K562 (cell line): ENCODE measurements around the gene PPP4C. TPM values are rescaled to one million over a fixed set of nuclear protein-coding genes. Genes with fewer than 3 reads are reported as not detected.

Experiments used
- CBX2 ChIP-seq: fragments of 200-600 bp; sonication (generic); IDR thresholded peaks from one replicate; pipeline ENCODE4 v1.6.1; 2012; ENCODE audit warnings: mild to moderate bottlenecking, low read length, inconsistent platforms; ENCODE audit not compliant: insufficient read depth, poor library complexity, severe bottlenecking
- CCNT2 ChIP-seq: IDR thresholded peaks from 2 replicates; pipeline ENCODE4 v1.6.1; 2011; ENCODE audit warnings: borderline replicate concordance, low read depth, mild to moderate bottlenecking, moderate library complexity, mixed read lengths, low read length; ENCODE audit not compliant: insufficient read length; ENCODE audit errors: extremely low read depth
- FOS ChIP-seq: IDR thresholded peaks from 3 replicates; pipeline ENCODE4 v1.6.1; 2011; ENCODE audit not compliant: insufficient read length; ENCODE audit errors: extremely low read depth
- FOXP1 ChIP-seq: sonication (generic); formaldehyde crosslinking; IDR thresholded peaks from 2 replicates; pipeline ENCODE4 v1.8.0; 2022; ENCODE audit warnings: mild to moderate bottlenecking, missing genetic modification reagents
- FUS ChIP-seq: fragments of 200-400 bp; formaldehyde crosslinking; optimal IDR thresholded peaks from 2 replicates; pipeline ENCODE3; 2017; ENCODE audit warnings: low read depth, low read length
- HNRNPH1 ChIP-seq: fragments of 200-400 bp; formaldehyde crosslinking; optimal IDR thresholded peaks from 2 replicates; pipeline ENCODE3; 2017; ENCODE audit warnings: low read depth, mild to moderate bottlenecking, low read length, moderate library complexity
- KLF1 ChIP-seq: fragments of 450-650 bp; IDR thresholded peaks from 2 replicates; pipeline ENCODE4 v1.6.1; 2016; ENCODE audit warnings: missing genetic modification characterization, missing compliant biosample characterization
- LEF1 ChIP-seq: fragments of 450-650 bp; IDR thresholded peaks from 2 replicates; pipeline ENCODE4 v1.6.1; 2016; ENCODE audit warnings: mild to moderate bottlenecking
- MYBL2 ChIP-seq, 2 experiments: fragments of 450-650 bp in 1 of 2; sonication (generic) in 1 of 2; formaldehyde crosslinking in 1 of 2; IDR thresholded peaks; 2 replicates each; pipeline versions ENCODE4 v1.6.1 to v1.8.1; 2017 to 2022; ENCODE audit warnings: borderline replicate concordance in 1 of 2, inconsistent platforms in 1 of 2, low read depth in 1 of 2, mild to moderate bottlenecking in 1 of 2, missing genetic modification reagents in 1 of 2, moderate library complexity in 1 of 2
- POLR2G ChIP-seq: fragments of 200-400 bp; formaldehyde crosslinking; IDR thresholded peaks from 2 replicates; pipeline ENCODE4 v1.6.1; 2017; ENCODE audit warnings: low read depth, mild to moderate bottlenecking, antibody characterized with exemption, low read length, moderate library complexity
- PRDM10 ChIP-seq: fragments of 450-650 bp; IDR thresholded peaks from 2 replicates; pipeline ENCODE4 v1.6.1; 2018; ENCODE audit not compliant: partially characterized antibody
- SAFB2 ChIP-seq: fragments of 200-400 bp; formaldehyde crosslinking; IDR thresholded peaks from 2 replicates; pipeline ENCODE4 v1.6.1; 2018; ENCODE audit warnings: borderline replicate concordance, low read length, low read depth, moderate library complexity; ENCODE audit not compliant: severe bottlenecking
- THRA ChIP-seq: fragments of 450-650 bp; IDR thresholded peaks from 2 replicates; pipeline ENCODE4 v1.6.1; 2017; ENCODE audit warnings: mild to moderate bottlenecking, moderate library complexity
- XRCC3 ChIP-seq: fragments of 450-650 bp; IDR thresholded peaks from 2 replicates; pipeline ENCODE4 v1.6.1; 2017; ENCODE audit warnings: mild to moderate bottlenecking, moderate library complexity
- ZNF184 ChIP-seq: sonication (generic); formaldehyde crosslinking; IDR thresholded peaks from 2 replicates; pipeline ENCODE4 v1.5.0; 2020; ENCODE audit warnings: missing genetic modification reagents
- ZNF507 ChIP-seq: conservative IDR thresholded peaks from 2 replicates; pipeline ENCODE4 v1.6.1; 2017; ENCODE audit warnings: missing genetic modification characterization, missing compliant biosample characterization
- ZNF780A ChIP-seq: fragments of 250-450 bp; sonication (Bioruptor Pico); IDR thresholded peaks from 2 replicates; pipeline ENCODE4 v1.5.0; 2021; ENCODE audit warnings: mild to moderate bottlenecking
- ZNF830 ChIP-seq: fragments of 250-450 bp; sonication (Bioruptor Pico); IDR thresholded peaks from 2 replicates; pipeline ENCODE4 v1.5.0; 2021; ENCODE audit warnings: mild to moderate bottlenecking
- polyA plus RNA-seq, 8 experiments: library from polyadenylated mRNA; depleted of rRNA in 4 of 8; stranded (reverse) in 5 of 8; unstranded in 3 of 8; fragments of >200 nt; fragmentation: Nextera tagmentation in 2 of 8; fragmentation: Illumina TruSeq in 1 of 8; extraction: Ambion mirVana in 2 of 8; extraction: Trizol in 1 of 8; gene quantifications; 2 replicates each; pipeline versions ENCODE4 v1.2.1 to v1.2.3, GENCODE V29; 2011 to 2014; ENCODE audit warnings: inconsistent platforms in 1 of 8, missing spikeins in 1 of 8
- total RNA-seq, 7 experiments: library from RNA; depleted of rRNA in 6 of 7; stranded (reverse); fragments of >200 nt in 6 of 7; fragmentation: Illumina TruSeq in 2 of 7; extraction: Trizol in 2 of 7; gene quantifications; 2 replicates each; pipeline versions ENCODE4 v1.2.1 to v1.2.3, GENCODE V29; 2011 to 2021; ENCODE audit warnings: low replicate concordance in 1 of 7

The PPP4C gene
- total and polyA plus RNA-seq, 9 of the 15 experiments (the other 6 are each of a cell fraction or from before 2014, with no cell fraction given): 3.5 to 183 (median 131) TPM

GRCh38 chr16:30087181-30087898, 11.5 kb downstream of the PPP4C start (continued):
- TF ChIP-seq KLF1 (tag): no peak
- no peak for TF ChIP-seq LEF1
- TF ChIP-seq THRA: no peak
- TF ChIP-seq ZNF507 (tag): no peak
- no peak for TF ChIP-seq ZNF830 (CRISPR knock-in tag)
- TF ChIP-seq POLR2G: no peak
- TF ChIP-seq SAFB2: no peak
- TF ChIP-seq PRDM10: no peak
- no peak for TF ChIP-seq ZNF184 (CRISPR knock-in tag)
- TF ChIP-seq XRCC3: no peak
- no peak for TF ChIP-seq MYBL2 (IDR thresholded peaks at IDR 0.05; ENCODE audit: low read depth)
- TF ChIP-seq MYBL2 (CRISPR knock-in tag; IDR thresholded peaks at IDR 0.05; ENCODE audit: borderline replicate concordance): no peak
- no peak for TF ChIP-seq FOS
- TF ChIP-seq FOXP1: 0 out of 2 replicates have a peak, but pooled peaks have one; percentile 39
- no peak for TF ChIP-seq ZNF780A
- TF ChIP-seq FUS: no peak
- TF ChIP-seq CBX2: no peak
- no peak for TF ChIP-seq HNRNPH1
- no peak for TF ChIP-seq CCNT2
